SK-N-SH treated with all-trans-retinoic acid at 6 μM for 48 hours (cell line): ENCODE measurements around the gene FLT1.

Source experiments
- ATAC-seq: fragments of 200-7000 bp; cut with Tn5 transposase; 3 replicates; pipeline ENCODE4 v1.9.1; 2020; ENCODE audit warnings: mild to moderate bottlenecking, moderate library complexity
- BACH2 ChIP-seq: fragments of 250-450 bp; sonication (Bioruptor Pico); IDR thresholded peaks from 2 replicates; pipeline ENCODE4 v1.9.0; 2021; ENCODE audit warnings: mild to moderate bottlenecking, borderline replicate concordance
- CSDC2 ChIP-seq: fragments of 250-450 bp; sonication (Bioruptor Pico); IDR thresholded peaks from 2 replicates; pipeline ENCODE4 v1.5.0; 2020; ENCODE audit warnings: mild to moderate bottlenecking, moderate library complexity
- ESRRG ChIP-seq: fragments of 250-450 bp; sonication (Bioruptor Pico); IDR thresholded peaks from 2 replicates; pipeline ENCODE4 v1.6.1; 2021; ENCODE audit warnings: mild to moderate bottlenecking
- GLIS3 ChIP-seq: fragments of 250-450 bp; sonication (Bioruptor Pico); IDR thresholded peaks from 2 replicates; pipeline ENCODE4 v1.5.0; 2020; ENCODE audit warnings: mild to moderate bottlenecking, moderate library complexity
- ISL1 ChIP-seq: fragments of 250-450 bp; sonication (Bioruptor Pico); IDR thresholded peaks from 2 replicates; pipeline ENCODE4 v2.1.2; 2022; ENCODE audit warnings: mild to moderate bottlenecking, moderate library complexity
- OSR1 ChIP-seq: fragments of 250-450 bp; sonication (Bioruptor Pico); IDR thresholded peaks from 2 replicates; pipeline ENCODE4 v1.8.0; 2022; ENCODE audit warnings: moderate library complexity, mild to moderate bottlenecking, inconsistent platforms
- RARB ChIP-seq: fragments of 250-450 bp; sonication (Bioruptor Pico); IDR thresholded peaks from 2 replicates; pipeline ENCODE4 v1.8.0; 2021; ENCODE audit warnings: mild to moderate bottlenecking, moderate library complexity
- SNAI2 ChIP-seq: fragments of 250-450 bp; sonication (Bioruptor Pico); IDR thresholded peaks from 2 replicates; pipeline ENCODE4 v1.5.0; 2020; ENCODE audit warnings: mild to moderate bottlenecking, moderate library complexity
- TCF4 ChIP-seq: fragments of 250-450 bp; sonication (Bioruptor Pico); IDR thresholded peaks from 2 replicates; pipeline ENCODE4 v1.8.0; 2021; ENCODE audit warnings: mild to moderate bottlenecking, moderate library complexity, borderline replicate concordance
- TOX ChIP-seq: fragments of 250-450 bp; sonication (Bioruptor Pico); IDR thresholded peaks from 2 replicates; pipeline ENCODE4 v1.8.0; 2021; ENCODE audit warnings: mild to moderate bottlenecking, moderate library complexity, borderline replicate concordance
- ZC3H10 ChIP-seq: fragments of 250-450 bp; sonication (Bioruptor Pico); IDR thresholded peaks from 2 replicates; pipeline ENCODE4 v1.5.1; 2021; ENCODE audit warnings: mild to moderate bottlenecking, moderate library complexity
- ZFP3 ChIP-seq: fragments of 250-450 bp; sonication (Bioruptor Pico); IDR thresholded peaks from 2 replicates; pipeline ENCODE4 v1.5.0; 2020; ENCODE audit warnings: mild to moderate bottlenecking, moderate library complexity
- ZFP30 ChIP-seq: fragments of 450-650 bp; formaldehyde crosslinking; IDR thresholded peaks from 2 replicates; pipeline ENCODE4 v1.5.0; 2022; ENCODE audit warnings: mild to moderate bottlenecking, moderate library complexity
- ZNF565 ChIP-seq: fragments of 450-650 bp; formaldehyde crosslinking; conservative IDR thresholded peaks from 2 replicates; pipeline ENCODE4 v1.5.0; 2020; ENCODE audit warnings: low read depth, mild to moderate bottlenecking, moderate library complexity
- ZNF70 ChIP-seq: fragments of 450-650 bp; formaldehyde crosslinking; IDR thresholded peaks from 2 replicates; pipeline ENCODE4 v1.5.0; 2020; ENCODE audit warnings: mild to moderate bottlenecking, moderate library complexity
- ZNF8 ChIP-seq: fragments of 450-650 bp; formaldehyde crosslinking; IDR thresholded peaks from 2 replicates; pipeline ENCODE4 v1.5.0; 2020; ENCODE audit warnings: mild to moderate bottlenecking, moderate library complexity
- TF ChIP-seq, protein P1 (sequence below): fragments of 250-450 bp; sonication (Bioruptor Pico); IDR thresholded peaks from 2 replicates; pipeline ENCODE4 v1.5.1; 2020; ENCODE audit warnings: low read depth, mild to moderate bottlenecking, moderate library complexity
- TF ChIP-seq, protein P2 (sequence below): fragments of 250-450 bp; sonication (Bioruptor Pico); IDR thresholded peaks from 2 replicates; pipeline ENCODE4 v1.5.0; 2020; ENCODE audit warnings: mild to moderate bottlenecking, moderate library complexity
- TF ChIP-seq, protein P3 (sequence below): fragments of 250-450 bp; sonication (Bioruptor Pico); IDR thresholded peaks from 2 replicates; pipeline ENCODE4 v1.8.0; 2020; ENCODE audit warnings: mild to moderate bottlenecking, moderate library complexity, borderline replicate concordance

The FLT1 gene

GRCh38 chr13:28412981-28413380 lies 81.9 kb downstream of the FLT1 start:
- no peak for ATAC-seq
- no peak for TF ChIP-seq GLIS3
- TF ChIP-seq ZNF70 (CRISPR knock-in tag): no peak
- TF ChIP-seq ISL1 (CRISPR knock-in tag): no peak
- TF ChIP-seq, protein P1, sequence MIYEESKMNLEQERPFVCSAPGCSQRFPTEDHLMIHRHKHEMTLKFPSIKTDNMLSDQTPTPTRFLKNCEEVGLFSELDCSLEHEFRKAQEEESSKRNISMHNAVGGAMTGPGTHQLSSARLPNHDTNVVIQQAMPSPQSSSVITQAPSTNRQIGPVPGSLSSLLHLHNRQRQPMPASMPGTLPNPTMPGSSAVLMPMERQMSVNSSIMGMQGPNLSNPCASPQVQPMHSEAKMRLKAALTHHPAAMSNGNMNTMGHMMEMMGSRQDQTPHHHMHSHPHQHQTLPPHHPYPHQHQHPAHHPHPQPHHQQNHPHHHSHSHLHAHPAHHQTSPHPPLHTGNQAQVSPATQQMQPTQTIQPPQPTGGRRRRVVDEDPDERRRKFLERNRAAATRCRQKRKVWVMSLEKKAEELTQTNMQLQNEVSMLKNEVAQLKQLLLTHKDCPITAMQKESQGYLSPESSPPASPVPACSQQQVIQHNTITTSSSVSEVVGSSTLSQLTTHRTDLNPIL: no peak
- TF ChIP-seq, protein P2, sequence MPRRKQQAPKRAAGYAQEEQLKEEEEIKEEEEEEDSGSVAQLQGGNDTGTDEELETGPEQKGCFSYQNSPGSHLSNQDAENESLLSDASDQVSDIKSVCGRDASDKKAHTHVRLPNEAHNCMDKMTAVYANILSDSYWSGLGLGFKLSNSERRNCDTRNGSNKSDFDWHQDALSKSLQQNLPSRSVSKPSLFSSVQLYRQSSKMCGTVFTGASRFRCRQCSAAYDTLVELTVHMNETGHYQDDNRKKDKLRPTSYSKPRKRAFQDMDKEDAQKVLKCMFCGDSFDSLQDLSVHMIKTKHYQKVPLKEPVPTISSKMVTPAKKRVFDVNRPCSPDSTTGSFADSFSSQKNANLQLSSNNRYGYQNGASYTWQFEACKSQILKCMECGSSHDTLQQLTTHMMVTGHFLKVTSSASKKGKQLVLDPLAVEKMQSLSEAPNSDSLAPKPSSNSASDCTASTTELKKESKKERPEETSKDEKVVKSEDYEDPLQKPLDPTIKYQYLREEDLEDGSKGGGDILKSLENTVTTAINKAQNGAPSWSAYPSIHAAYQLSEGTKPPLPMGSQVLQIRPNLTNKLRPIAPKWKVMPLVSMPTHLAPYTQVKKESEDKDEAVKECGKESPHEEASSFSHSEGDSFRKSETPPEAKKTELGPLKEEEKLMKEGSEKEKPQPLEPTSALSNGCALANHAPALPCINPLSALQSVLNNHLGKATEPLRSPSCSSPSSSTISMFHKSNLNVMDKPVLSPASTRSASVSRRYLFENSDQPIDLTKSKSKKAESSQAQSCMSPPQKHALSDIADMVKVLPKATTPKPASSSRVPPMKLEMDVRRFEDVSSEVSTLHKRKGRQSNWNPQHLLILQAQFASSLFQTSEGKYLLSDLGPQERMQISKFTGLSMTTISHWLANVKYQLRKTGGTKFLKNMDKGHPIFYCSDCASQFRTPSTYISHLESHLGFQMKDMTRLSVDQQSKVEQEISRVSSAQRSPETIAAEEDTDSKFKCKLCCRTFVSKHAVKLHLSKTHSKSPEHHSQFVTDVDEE: no peak
- TF ChIP-seq ZNF565: no peak
- TF ChIP-seq ZNF8 (CRISPR knock-in tag): no peak
- no peak for TF ChIP-seq SNAI2
- no peak for TF ChIP-seq ESRRG (CRISPR knock-in tag)
- no peak for TF ChIP-seq RARB (CRISPR knock-in tag)
- TF ChIP-seq CSDC2 (CRISPR knock-in tag): no peak
- TF ChIP-seq OSR1 (CRISPR knock-in tag): no peak
- no peak for TF ChIP-seq ZC3H10 (CRISPR knock-in tag)
- TF ChIP-seq ZFP30 (CRISPR knock-in tag): no peak

- TF ChIP-seq ZFP3 (CRISPR knock-in tag): no peak
- TF ChIP-seq TCF4 (CRISPR knock-in tag): no peak; the same call in 1 of the 2 replicates
- TF ChIP-seq, protein P3, sequence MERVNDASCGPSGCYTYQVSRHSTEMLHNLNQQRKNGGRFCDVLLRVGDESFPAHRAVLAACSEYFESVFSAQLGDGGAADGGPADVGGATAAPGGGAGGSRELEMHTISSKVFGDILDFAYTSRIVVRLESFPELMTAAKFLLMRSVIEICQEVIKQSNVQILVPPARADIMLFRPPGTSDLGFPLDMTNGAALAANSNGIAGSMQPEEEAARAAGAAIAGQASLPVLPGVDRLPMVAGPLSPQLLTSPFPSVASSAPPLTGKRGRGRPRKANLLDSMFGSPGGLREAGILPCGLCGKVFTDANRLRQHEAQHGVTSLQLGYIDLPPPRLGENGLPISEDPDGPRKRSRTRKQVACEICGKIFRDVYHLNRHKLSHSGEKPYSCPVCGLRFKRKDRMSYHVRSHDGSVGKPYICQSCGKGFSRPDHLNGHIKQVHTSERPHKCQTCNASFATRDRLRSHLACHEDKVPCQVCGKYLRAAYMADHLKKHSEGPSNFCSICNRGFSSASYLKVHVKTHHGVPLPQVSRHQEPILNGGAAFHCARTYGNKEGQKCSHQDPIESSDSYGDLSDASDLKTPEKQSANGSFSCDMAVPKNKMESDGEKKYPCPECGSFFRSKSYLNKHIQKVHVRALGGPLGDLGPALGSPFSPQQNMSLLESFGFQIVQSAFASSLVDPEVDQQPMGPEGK: no peak
- no peak for TF ChIP-seq ZNF565
- TF ChIP-seq ZNF70 (CRISPR knock-in tag): no peak
- no peak for TF ChIP-seq RARB (CRISPR knock-in tag)
- TF ChIP-seq BACH2 (CRISPR knock-in tag): no peak
- TF ChIP-seq SNAI2: no peak
- no peak for TF ChIP-seq TOX
- TF ChIP-seq ESRRG (CRISPR knock-in tag): no peak
- no peak for TF ChIP-seq OSR1 (CRISPR knock-in tag)
- TF ChIP-seq, protein P1: no peak
- no peak for ATAC-seq
Observed at GRCh38 chr13:28411831-28412353, 83.0 kb downstream of the FLT1 start.

GRCh38 chr13:28410096-28410495 lies 84.8 kb downstream of the FLT1 start:
- TF ChIP-seq ISL1 (CRISPR knock-in tag) (no peak), SNAI2 (no peak), ESRRG (CRISPR knock-in tag) (no peak), TCF4 (CRISPR knock-in tag) (no peak), ZNF565 (no peak), ZFP30 (CRISPR knock-in tag) (no peak)
- TF ChIP-seq, protein P3: no peak
- TF ChIP-seq, protein P2: no peak
- no peak for ATAC-seq
